Measurements from ENCODE around the gene NIPAL3.

Gene NIPAL3

GRCh38 chr1:24413350-24414163 lies 2.0 kb upstream of the NIPAL3 start, which contains the start of gene STPG1:
Gene STPG1, minus strand, starts transcription at chr1:24413782. Its CDS starts 12,394 bp downstream, at chr1:24401388.
- no peaks in the 10 kb centered on the region for H3K9me2 ChIP-seq (replicated peaks; ENCODE audit: insufficient read depth, low read length)
- H2AFZ ChIP-seq (ENCODE audit: low read depth, low read length, severe bottlenecking), result peak within 1 kb of the TSS; percentile 91
- no peaks in the 10 kb centered on the region for H3K27me3 ChIP-seq (ENCODE audit: low read length)
- H3F3A ChIP-seq (ENCODE audit: insufficient read depth), result peaks cover 22% of the 10 kb centered on the region
- peaks cover 24% of the 10 kb centered on the region; the same call in 1 of the 2 replicates for H3K79me2 ChIP-seq (ENCODE audit: insufficient read depth, low read length)
- no peaks in the 10 kb centered on the region for H4K20me1 ChIP-seq (ENCODE audit: low read depth, low read length)
- no peak within 1 kb of the TSS for H3K27ac ChIP-seq (ENCODE audit: low read depth, low read length)
- H3K4me2 ChIP-seq (ENCODE audit: low read depth, low read length, poor library complexity, severe bottlenecking), result peak within 1 kb of the TSS; percentile 86
- H3K36me3 ChIP-seq (ENCODE audit: low read length), result no peaks in the 10 kb centered on the region
- H3K4me3 ChIP-seq (ENCODE audit: insufficient read depth, low read length, poor library complexity, severe bottlenecking), result peak within 1 kb of the TSS; percentile 61
- TF ChIP-seq CTCF (IDR thresholded peaks at IDR 0.05; ENCODE audit: insufficient read depth, low read length, poor library complexity, severe bottlenecking), result no peak
- TF ChIP-seq EZH2phosphoT487 (conservative IDR thresholded peaks at IDR 0.05; ENCODE audit: low read length), result no peak
- no peaks in the 10 kb centered on the region for H3K9me3 ChIP-seq (ENCODE audit: insufficient read depth, low read length)
- H3K9ac ChIP-seq (ENCODE audit: low read length), result peak within 1 kb of the TSS; percentile 59

GRCh38 chr1:24414775-24415333 lies 748 bp upstream of the NIPAL3 start:
- H3K4me2 ChIP-seq (ENCODE audit: low read depth, low read length, poor library complexity, severe bottlenecking), result peak overlapping the region; percentile 41
- TF ChIP-seq CTCF (IDR thresholded peaks at IDR 0.05; ENCODE audit: insufficient read depth, low read length, poor library complexity, severe bottlenecking), result no peak
- TF ChIP-seq EZH2phosphoT487 (conservative IDR thresholded peaks at IDR 0.05; ENCODE audit: low read length), result no peak
- H3K27ac ChIP-seq (ENCODE audit: low read depth, low read length), result peak overlapping the region; percentile 49
- H3K4me3 ChIP-seq (ENCODE audit: insufficient read depth, low read length, poor library complexity, severe bottlenecking), result no peak overlapping the region
- H4K20me1 ChIP-seq (ENCODE audit: low read depth, low read length), result no peaks in the 10 kb centered on the region
- no peaks in the 10 kb centered on the region for H3K27me3 ChIP-seq (ENCODE audit: low read length)
- H3K9me3 ChIP-seq (ENCODE audit: insufficient read depth, low read length), result no peaks in the 10 kb centered on the region
- no peaks in the 10 kb centered on the region for H3K9me2 ChIP-seq (replicated peaks; ENCODE audit: insufficient read depth, low read length)
- peaks cover 29% of the 10 kb centered on the region; the same call in 1 of the 2 replicates for H3K79me2 ChIP-seq (ENCODE audit: insufficient read depth, low read length)
- no peaks in the 10 kb centered on the region for H3K36me3 ChIP-seq (ENCODE audit: low read length)
- H3K9ac ChIP-seq (ENCODE audit: low read length), result peak overlapping the region; percentile 3; the same call in 1 of the 2 replicates
- H3F3A ChIP-seq (ENCODE audit: insufficient read depth), result peaks cover 22% of the 10 kb centered on the region
- H2AFZ ChIP-seq (ENCODE audit: low read depth, low read length, severe bottlenecking), result peak overlapping the region; percentile 72

DNA sequence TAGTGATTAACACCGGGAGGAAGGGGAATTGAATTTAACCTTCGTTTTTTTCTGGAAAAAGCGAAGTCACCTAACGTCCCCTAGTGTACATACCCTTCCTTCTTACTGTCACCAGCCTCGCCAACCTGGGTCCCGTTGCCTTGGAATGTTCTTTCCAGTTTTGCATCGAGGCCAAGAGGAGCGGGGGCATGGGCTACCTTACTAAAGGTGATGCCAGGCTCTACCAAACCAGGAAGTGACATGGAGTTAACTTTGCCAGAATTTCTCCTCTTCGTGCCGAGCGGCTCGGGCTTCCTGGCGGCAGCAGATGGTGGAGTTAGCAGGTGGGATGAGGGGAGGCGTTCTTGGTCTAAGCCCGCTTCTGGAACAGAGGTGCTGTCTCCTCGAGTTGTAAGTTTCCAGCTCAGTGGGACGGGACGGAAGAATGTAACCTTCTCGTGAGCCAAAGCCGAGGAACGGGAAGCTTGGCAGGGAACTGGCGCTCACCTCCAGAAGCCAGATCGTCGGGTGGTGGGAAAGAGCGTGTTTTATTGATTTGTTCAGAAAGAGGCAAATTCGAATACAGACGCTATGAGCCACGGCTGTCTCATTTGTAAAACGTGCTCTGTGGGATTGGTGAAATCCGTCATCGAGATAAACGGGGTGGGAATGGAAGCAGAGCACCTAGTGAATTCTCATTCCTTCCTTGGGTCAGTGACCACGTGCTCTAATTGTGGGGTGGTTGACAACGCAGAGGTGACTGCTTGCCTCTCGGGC lies 486 bp downstream of the NIPAL3 start:
- H3K9me2 ChIP-seq (replicated peaks; ENCODE audit: insufficient read depth, low read length), result no peaks in the 10 kb centered on the region
- H4K20me1 ChIP-seq (ENCODE audit: low read depth, low read length), result no peaks in the 10 kb centered on the region
- peak overlapping the region; percentile 79 for H3K4me2 ChIP-seq (ENCODE audit: low read depth, low read length, poor library complexity, severe bottlenecking)
- peaks cover 22% of the 10 kb centered on the region for H3F3A ChIP-seq (ENCODE audit: insufficient read depth)
- peak overlapping the region; percentile 83 for H3K4me3 ChIP-seq (ENCODE audit: insufficient read depth, low read length, poor library complexity, severe bottlenecking)
- peak overlapping the region; percentile 65 for H3K9ac ChIP-seq (ENCODE audit: low read length)
- H3K79me2 ChIP-seq (ENCODE audit: insufficient read depth, low read length), result peaks cover 29% of the 10 kb centered on the region; the same call in 1 of the 2 replicates
- no peaks in the 10 kb centered on the region for H3K27me3 ChIP-seq (ENCODE audit: low read length)
- H2AFZ ChIP-seq (ENCODE audit: low read depth, low read length, severe bottlenecking), result peak overlapping the region; percentile 53
- TF ChIP-seq EZH2phosphoT487 (conservative IDR thresholded peaks at IDR 0.05; ENCODE audit: low read length) (no peak), CTCF (IDR thresholded peaks at IDR 0.05; ENCODE audit: insufficient read depth, low read length, poor library complexity, severe bottlenecking) (no peak)
- 0 out of 2 replicates have a peak, but pooled peaks cover 3% of the 10 kb centered on the region for H3K36me3 ChIP-seq (ENCODE audit: low read length)
- peak overlapping the region; percentile 68 for H3K27ac ChIP-seq (ENCODE audit: low read depth, low read length)
- no peaks in the 10 kb centered on the region for H3K9me3 ChIP-seq (ENCODE audit: insufficient read depth, low read length)

All from SU-DHL-6 (cell line).